GM23338 (cell line): ENCODE measurements around the gene KCNK1. TPM values are rescaled to one million over a fixed set of nuclear protein-coding genes. Genes with fewer than 3 reads are reported as not detected.

Experiments used
- ATAC-seq: fragments of 200-7000 bp; cut with Tn5 transposase; 3 replicates; pipeline ENCODE4 v1.9.1; 2020
- DNase-seq: peaks from one replicate; pipeline ENCODE4 v3.0.0-alpha.2; 2015; ENCODE audit warnings: low spot score
- H2AFZ ChIP-seq: fragments of 200-600 bp; sonication (generic); 2 replicates; pipeline ENCODE4 v1.8.0; 2016; ENCODE audit warnings: antibody characterized with exemption, mild to moderate bottlenecking, moderate library complexity
- H3F3A ChIP-seq: fragments of 200-600 bp; sonication (generic); replicated peaks from 2 replicates; pipeline ENCODE4 v1.8.0; 2017; ENCODE audit warnings: antibody characterized with exemption, mixed run types, low read depth
- H3K27ac ChIP-seq: fragments of 200-600 bp; sonication (generic); 2 replicates; pipeline ENCODE4 v1.6.1; 2016; ENCODE audit warnings: low read depth
- H3K27me3 ChIP-seq: fragments of 200-600 bp; sonication (generic); 2 replicates; pipeline ENCODE4 v1.8.0; 2016; ENCODE audit warnings: mild to moderate bottlenecking, mixed run types, moderate library complexity; ENCODE audit not compliant: insufficient read depth
- H3K36me3 ChIP-seq: fragments of 200-600 bp; sonication (generic); 2 replicates; pipeline ENCODE4 v1.8.0; 2016; ENCODE audit warnings: mild to moderate bottlenecking; ENCODE audit not compliant: insufficient read depth
- H3K4me1 ChIP-seq: fragments of 200-600 bp; sonication (generic); 2 replicates; pipeline ENCODE4 v1.8.0; 2016; ENCODE audit warnings: mild to moderate bottlenecking, moderate library complexity; ENCODE audit not compliant: insufficient read depth
- H3K4me2 ChIP-seq: fragments of 200-600 bp; sonication (generic); 2 replicates; pipeline ENCODE4 v1.7.1; 2017; ENCODE audit warnings: mixed run types
- H3K4me3 ChIP-seq: fragments of 200-600 bp; sonication (generic); 2 replicates; pipeline ENCODE4 v1.6.1; 2016; ENCODE audit warnings: mixed run types
- H3K79me2 ChIP-seq: fragments of 200-600 bp; sonication (generic); replicated peaks from 2 replicates; pipeline ENCODE4 v1.8.0; 2017; ENCODE audit warnings: mild to moderate bottlenecking; ENCODE audit not compliant: insufficient read depth
- H3K9me2 ChIP-seq: fragments of 200-600 bp; sonication (generic); 2 replicates; pipeline ENCODE4 v1.8.0; 2017; ENCODE audit not compliant: insufficient read depth
- H4K20me1 ChIP-seq: fragments of 200-600 bp; sonication (generic); replicated peaks from 2 replicates; pipeline ENCODE4 v1.8.0; 2017; ENCODE audit warnings: mild to moderate bottlenecking; ENCODE audit not compliant: insufficient read depth
- H3K27ac Mint-ChIP-seq: 2 replicates; pipeline ENCODE4 v1.8.0; 2020; ENCODE audit warnings: inconsistent platforms, mild to moderate bottlenecking, moderate library complexity, mixed read lengths
- H3K27me3 Mint-ChIP-seq: 3 replicates; pipeline ENCODE4 v1.8.0; 2022; ENCODE audit warnings: low read depth, mild to moderate bottlenecking, moderate library complexity, mixed read lengths, inconsistent platforms; ENCODE audit not compliant: insufficient read depth, poor library complexity
- H3K36me3 Mint-ChIP-seq: 3 replicates; pipeline ENCODE4 v1.8.0; 2021; ENCODE audit warnings: low read depth, mild to moderate bottlenecking, inconsistent platforms, moderate library complexity, mixed read lengths
- H3K4me1 Mint-ChIP-seq: 3 replicates; pipeline ENCODE4 v1.8.0; 2020; ENCODE audit warnings: mild to moderate bottlenecking, inconsistent platforms, mixed read lengths
- H3K4me3 Mint-ChIP-seq: 3 replicates; pipeline ENCODE4 v1.8.0; 2021; ENCODE audit warnings: moderate library complexity, mild to moderate bottlenecking, inconsistent platforms, mixed read lengths
- H3K9me3 Mint-ChIP-seq: 3 replicates; pipeline ENCODE4 v1.8.0; 2020; ENCODE audit warnings: moderate library complexity, mild to moderate bottlenecking, inconsistent platforms, mixed read lengths
- CREB1 ChIP-seq: fragments of 250-450 bp; sonication (Bioruptor Pico); IDR thresholded peaks from 2 replicates; pipeline ENCODE4 v1.5.0; 2020; ENCODE audit warnings: low read depth, mild to moderate bottlenecking, moderate library complexity
- EZH2 ChIP-seq: fragments of 200-600 bp; sonication (generic); IDR thresholded peaks from one replicate; pipeline ENCODE4 v1.8.0; 2017; ENCODE audit warnings: antibody characterized with exemption, mild to moderate bottlenecking, low read depth; ENCODE audit not compliant: unreplicated experiment
- EZH2phosphoT487 ChIP-seq: fragments of 200-600 bp; sonication (generic); IDR thresholded peaks from one replicate; pipeline ENCODE4 v1.8.1; 2018; ENCODE audit warnings: antibody characterized with exemption; ENCODE audit not compliant: unreplicated experiment
- JUNB ChIP-seq: IDR thresholded peaks from one replicate; pipeline ENCODE4 v1.6.1; 2016; ENCODE audit warnings: antibody characterized with exemption; ENCODE audit not compliant: unreplicated experiment
- NANOG ChIP-seq: IDR thresholded peaks from 2 replicates; pipeline ENCODE4 v1.6.1; 2016; ENCODE audit warnings: antibody characterized with exemption, borderline replicate concordance
- POLR2AphosphoS5 ChIP-seq: IDR thresholded peaks from 2 replicates; pipeline ENCODE4 v1.6.1; 2016; ENCODE audit warnings: antibody characterized with exemption, low read depth
- STAT1 ChIP-seq: IDR thresholded peaks from one replicate; pipeline ENCODE4 v1.6.1; 2016; ENCODE audit warnings: antibody characterized with exemption; ENCODE audit not compliant: unreplicated experiment
- ZNF114 ChIP-seq: fragments of 250-450 bp; sonication (Bioruptor Pico); IDR thresholded peaks from 2 replicates; pipeline ENCODE4 v1.5.0; 2020; ENCODE audit warnings: mild to moderate bottlenecking, moderate library complexity
- ZNF331 ChIP-seq: fragments of 250-450 bp; sonication (Bioruptor Pico); IDR thresholded peaks from 2 replicates; pipeline ENCODE4 v1.5.0; 2020; ENCODE audit warnings: low read depth, mild to moderate bottlenecking, moderate library complexity
- polyA plus RNA-seq: library from polyadenylated mRNA; unstranded; fragments of >200 nt; fragmentation: Nextera tagmentation; extraction: Ambion mirVana; gene quantifications from 2 replicates; pipeline ENCODE4 v1.2.1, GENCODE V29; 2016
- total RNA-seq: library from RNA; depleted of rRNA; stranded (reverse); fragments of >200 nt; shearing (Covaris generic); gene quantifications from 2 replicates; pipeline ENCODE4 v1.2.3, GENCODE V29; 2014
- TF ChIP-seq, protein P1 (sequence below): fragments of 250-450 bp; sonication (Bioruptor Pico); IDR thresholded peaks from 2 replicates; pipeline ENCODE4 v1.5.0; 2020; ENCODE audit warnings: mild to moderate bottlenecking, moderate library complexity
- TF ChIP-seq, protein P2 (sequence below), 2 experiments: fragments of 200-600 bp in 1 of 2; sonication (generic) in 1 of 2; conservative IDR thresholded peaks; 2 replicates each; pipeline versions ENCODE4 v1.5.1 to v1.6.1; 2016 to 2017; ENCODE audit warnings: antibody characterized with exemption in 2 of 2, low read depth in 2 of 2, mild to moderate bottlenecking in 2 of 2, moderate library complexity in 1 of 2
- TF ChIP-seq, protein P3 (sequence below): IDR thresholded peaks from one replicate; pipeline ENCODE4 v1.6.1; 2018; ENCODE audit warnings: antibody characterized with exemption; ENCODE audit not compliant: unreplicated experiment
- TF ChIP-seq, protein P4 (sequence below): IDR thresholded peaks from 2 replicates; pipeline ENCODE4 v1.6.1; 2016; ENCODE audit warnings: antibody characterized with exemption

Gene KCNK1
- total and polyA plus RNA-seq, 2 experiments from 2014 or later = 10.1 to 12.7 TPM

DNA sequence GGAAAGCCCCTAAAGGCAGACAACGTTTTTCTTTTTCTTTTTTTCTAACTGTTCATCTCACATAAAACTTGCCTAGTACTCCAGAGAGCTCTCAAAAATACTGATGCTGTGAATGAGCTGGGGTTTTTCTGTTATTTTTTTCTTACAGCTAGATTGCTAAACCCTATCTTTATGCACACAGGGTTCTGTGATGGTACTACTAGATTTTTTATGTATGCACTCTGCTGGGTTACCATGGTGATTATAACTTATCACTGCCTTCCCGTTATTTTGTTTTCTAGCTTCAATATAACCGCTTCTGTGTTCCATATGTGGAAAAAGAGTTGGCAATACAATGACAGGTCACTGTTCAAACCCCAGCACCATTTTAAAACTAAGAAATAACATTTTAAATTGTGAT lies 43.7 kb upstream of the KCNK1 start:
- ATAC-seq = no peak
- Histone ChIP-seq H3K4me1 (no peaks in the 10 kb centered on the region), H3K27me3 (no peaks in the 10 kb centered on the region), H3K79me2 (no peaks in the 10 kb centered on the region), H2AFZ (no peak overlapping the region), H3F3A (no peaks in the 10 kb centered on the region), H4K20me1 (no peaks in the 10 kb centered on the region), H3K36me3 (no peaks in the 10 kb centered on the region), H3K27ac (no peak overlapping the region), H3K4me3 (no peak overlapping the region), H3K4me2 (no peak overlapping the region), H3K9me2 (no peaks in the 10 kb centered on the region)
- H3K4me3 Mint-ChIP-seq = no peak overlapping the region
- peaks cover 5% of the 10 kb centered on the region; the same call in 1 of the 3 replicates for H3K9me3 Mint-ChIP-seq
- no peaks in the 10 kb centered on the region for H3K27me3 Mint-ChIP-seq
- no peak for DNase-seq
- no peaks in the 10 kb centered on the region for H3K36me3 Mint-ChIP-seq
- no peak overlapping the region for H3K27ac Mint-ChIP-seq
- H3K4me1 Mint-ChIP-seq = no peaks in the 10 kb centered on the region
- TF ChIP-seq NANOG (no peak), CREB1 (CRISPR knock-in tag) (no peak), ZNF331 (CRISPR knock-in tag) (no peak), EZH2 (no peak), POLR2AphosphoS5 (no peak), JUNB (no peak), ZNF114 (CRISPR knock-in tag) (no peak), EZH2phosphoT487 (no peak), STAT1 (no peak)
- TF ChIP-seq, protein P1, sequence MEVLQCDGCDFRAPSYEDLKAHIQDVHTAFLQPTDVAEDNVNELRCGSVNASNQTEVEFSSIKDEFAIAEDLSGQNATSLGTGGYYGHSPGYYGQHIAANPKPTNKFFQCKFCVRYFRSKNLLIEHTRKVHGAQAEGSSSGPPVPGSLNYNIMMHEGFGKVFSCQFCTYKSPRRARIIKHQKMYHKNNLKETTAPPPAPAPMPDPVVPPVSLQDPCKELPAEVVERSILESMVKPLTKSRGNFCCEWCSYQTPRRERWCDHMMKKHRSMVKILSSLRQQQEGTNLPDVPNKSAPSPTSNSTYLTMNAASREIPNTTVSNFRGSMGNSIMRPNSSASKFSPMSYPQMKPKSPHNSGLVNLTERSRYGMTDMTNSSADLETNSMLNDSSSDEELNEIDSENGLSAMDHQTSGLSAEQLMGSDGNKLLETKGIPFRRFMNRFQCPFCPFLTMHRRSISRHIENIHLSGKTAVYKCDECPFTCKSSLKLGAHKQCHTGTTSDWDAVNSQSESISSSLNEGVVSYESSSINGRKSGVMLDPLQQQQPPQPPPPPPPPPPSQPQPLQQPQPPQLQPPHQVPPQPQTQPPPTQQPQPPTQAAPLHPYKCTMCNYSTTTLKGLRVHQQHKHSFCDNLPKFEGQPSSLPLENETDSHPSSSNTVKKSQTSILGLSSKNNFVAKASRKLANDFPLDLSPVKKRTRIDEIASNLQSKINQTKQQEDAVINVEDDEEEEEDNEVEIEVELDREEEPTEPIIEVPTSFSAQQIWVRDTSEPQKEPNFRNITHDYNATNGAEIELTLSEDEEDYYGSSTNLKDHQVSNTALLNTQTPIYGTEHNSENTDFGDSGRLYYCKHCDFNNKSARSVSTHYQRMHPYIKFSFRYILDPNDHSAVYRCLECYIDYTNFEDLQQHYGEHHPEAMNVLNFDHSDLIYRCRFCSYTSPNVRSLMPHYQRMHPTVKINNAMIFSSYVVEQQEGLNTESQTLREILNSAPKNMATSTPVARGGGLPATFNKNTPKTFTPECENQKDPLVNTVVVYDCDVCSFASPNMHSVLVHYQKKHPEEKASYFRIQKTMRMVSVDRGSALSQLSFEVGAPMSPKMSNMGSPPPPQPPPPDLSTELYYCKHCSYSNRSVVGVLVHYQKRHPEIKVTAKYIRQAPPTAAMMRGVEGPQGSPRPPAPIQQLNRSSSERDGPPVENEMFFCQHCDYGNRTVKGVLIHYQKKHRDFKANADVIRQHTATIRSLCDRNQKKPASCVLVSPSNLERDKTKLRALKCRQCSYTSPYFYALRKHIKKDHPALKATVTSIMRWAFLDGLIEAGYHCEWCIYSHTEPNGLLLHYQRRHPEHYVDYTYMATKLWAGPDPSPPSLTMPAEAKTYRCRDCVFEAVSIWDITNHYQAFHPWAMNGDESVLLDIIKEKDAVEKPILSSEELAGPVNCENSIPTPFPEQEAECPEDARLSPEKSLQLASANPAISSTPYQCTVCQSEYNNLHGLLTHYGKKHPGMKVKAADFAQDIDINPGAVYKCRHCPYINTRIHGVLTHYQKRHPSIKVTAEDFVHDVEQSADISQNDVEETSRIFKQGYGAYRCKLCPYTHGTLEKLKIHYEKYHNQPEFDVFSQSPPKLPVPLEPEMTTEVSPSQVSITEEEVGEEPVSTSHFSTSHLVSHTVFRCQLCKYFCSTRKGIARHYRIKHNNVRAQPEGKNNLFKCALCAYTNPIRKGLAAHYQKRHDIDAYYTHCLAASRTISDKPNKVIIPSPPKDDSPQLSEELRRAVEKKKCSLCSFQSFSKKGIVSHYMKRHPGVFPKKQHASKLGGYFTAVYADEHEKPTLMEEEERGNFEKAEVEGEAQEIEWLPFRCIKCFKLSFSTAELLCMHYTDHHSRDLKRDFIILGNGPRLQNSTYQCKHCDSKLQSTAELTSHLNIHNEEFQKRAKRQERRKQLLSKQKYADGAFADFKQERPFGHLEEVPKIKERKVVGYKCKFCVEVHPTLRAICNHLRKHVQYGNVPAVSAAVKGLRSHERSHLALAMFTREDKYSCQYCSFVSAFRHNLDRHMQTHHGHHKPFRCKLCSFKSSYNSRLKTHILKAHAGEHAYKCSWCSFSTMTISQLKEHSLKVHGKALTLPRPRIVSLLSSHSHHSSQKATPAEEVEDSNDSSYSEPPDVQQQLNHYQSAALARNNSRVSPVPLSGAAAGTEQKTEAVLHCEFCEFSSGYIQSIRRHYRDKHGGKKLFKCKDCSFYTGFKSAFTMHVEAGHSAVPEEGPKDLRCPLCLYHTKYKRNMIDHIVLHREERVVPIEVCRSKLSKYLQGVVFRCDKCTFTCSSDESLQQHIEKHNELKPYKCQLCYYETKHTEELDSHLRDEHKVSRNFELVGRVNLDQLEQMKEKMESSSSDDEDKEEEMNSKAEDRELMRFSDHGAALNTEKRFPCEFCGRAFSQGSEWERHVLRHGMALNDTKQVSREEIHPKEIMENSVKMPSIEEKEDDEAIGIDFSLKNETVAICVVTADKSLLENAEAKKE (CRISPR knock-in tag) = no peak
- TF ChIP-seq, protein P2, sequence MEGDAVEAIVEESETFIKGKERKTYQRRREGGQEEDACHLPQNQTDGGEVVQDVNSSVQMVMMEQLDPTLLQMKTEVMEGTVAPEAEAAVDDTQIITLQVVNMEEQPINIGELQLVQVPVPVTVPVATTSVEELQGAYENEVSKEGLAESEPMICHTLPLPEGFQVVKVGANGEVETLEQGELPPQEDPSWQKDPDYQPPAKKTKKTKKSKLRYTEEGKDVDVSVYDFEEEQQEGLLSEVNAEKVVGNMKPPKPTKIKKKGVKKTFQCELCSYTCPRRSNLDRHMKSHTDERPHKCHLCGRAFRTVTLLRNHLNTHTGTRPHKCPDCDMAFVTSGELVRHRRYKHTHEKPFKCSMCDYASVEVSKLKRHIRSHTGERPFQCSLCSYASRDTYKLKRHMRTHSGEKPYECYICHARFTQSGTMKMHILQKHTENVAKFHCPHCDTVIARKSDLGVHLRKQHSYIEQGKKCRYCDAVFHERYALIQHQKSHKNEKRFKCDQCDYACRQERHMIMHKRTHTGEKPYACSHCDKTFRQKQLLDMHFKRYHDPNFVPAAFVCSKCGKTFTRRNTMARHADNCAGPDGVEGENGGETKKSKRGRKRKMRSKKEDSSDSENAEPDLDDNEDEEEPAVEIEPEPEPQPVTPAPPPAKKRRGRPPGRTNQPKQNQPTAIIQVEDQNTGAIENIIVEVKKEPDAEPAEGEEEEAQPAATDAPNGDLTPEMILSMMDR (conservative IDR thresholded peaks at IDR 0.05; ENCODE audit: low read depth in 2 of 2) = no peak
- TF ChIP-seq, protein P3, sequence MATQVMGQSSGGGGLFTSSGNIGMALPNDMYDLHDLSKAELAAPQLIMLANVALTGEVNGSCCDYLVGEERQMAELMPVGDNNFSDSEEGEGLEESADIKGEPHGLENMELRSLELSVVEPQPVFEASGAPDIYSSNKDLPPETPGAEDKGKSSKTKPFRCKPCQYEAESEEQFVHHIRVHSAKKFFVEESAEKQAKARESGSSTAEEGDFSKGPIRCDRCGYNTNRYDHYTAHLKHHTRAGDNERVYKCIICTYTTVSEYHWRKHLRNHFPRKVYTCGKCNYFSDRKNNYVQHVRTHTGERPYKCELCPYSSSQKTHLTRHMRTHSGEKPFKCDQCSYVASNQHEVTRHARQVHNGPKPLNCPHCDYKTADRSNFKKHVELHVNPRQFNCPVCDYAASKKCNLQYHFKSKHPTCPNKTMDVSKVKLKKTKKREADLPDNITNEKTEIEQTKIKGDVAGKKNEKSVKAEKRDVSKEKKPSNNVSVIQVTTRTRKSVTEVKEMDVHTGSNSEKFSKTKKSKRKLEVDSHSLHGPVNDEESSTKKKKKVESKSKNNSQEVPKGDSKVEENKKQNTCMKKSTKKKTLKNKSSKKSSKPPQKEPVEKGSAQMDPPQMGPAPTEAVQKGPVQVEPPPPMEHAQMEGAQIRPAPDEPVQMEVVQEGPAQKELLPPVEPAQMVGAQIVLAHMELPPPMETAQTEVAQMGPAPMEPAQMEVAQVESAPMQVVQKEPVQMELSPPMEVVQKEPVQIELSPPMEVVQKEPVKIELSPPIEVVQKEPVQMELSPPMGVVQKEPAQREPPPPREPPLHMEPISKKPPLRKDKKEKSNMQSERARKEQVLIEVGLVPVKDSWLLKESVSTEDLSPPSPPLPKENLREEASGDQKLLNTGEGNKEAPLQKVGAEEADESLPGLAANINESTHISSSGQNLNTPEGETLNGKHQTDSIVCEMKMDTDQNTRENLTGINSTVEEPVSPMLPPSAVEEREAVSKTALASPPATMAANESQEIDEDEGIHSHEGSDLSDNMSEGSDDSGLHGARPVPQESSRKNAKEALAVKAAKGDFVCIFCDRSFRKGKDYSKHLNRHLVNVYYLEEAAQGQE = no peak
- TF ChIP-seq, protein P4, sequence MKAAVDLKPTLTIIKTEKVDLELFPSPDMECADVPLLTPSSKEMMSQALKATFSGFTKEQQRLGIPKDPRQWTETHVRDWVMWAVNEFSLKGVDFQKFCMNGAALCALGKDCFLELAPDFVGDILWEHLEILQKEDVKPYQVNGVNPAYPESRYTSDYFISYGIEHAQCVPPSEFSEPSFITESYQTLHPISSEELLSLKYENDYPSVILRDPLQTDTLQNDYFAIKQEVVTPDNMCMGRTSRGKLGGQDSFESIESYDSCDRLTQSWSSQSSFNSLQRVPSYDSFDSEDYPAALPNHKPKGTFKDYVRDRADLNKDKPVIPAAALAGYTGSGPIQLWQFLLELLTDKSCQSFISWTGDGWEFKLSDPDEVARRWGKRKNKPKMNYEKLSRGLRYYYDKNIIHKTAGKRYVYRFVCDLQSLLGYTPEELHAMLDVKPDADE = no peak
